Cardiac muscle cell (in vitro differentiated cells and primary cell): Measurements from ENCODE around the gene AP1S2. TPM values are rescaled to one million over a fixed set of nuclear protein-coding genes. Genes with fewer than 3 reads are reported as not detected.

Experiments used
- DNase-seq, 2 donors: peaks; one replicate each; pipeline versions ENCODE4 v3.0.0 to v3.0.0-alpha.2; 2010 to 2017; ENCODE audit warnings: low read depth in 1 of 2, low spot score in 1 of 2
- H3K27ac ChIP-seq: fragments of 200-600 bp; sonication (generic); 2 replicates; pipeline ENCODE4 v1.5.1; 2016
- H3K27me3 ChIP-seq: fragments of 200-600 bp; sonication (generic); 2 replicates; pipeline ENCODE4 v1.6.0; 2016; ENCODE audit warnings: control low read depth
- H3K36me3 ChIP-seq: fragments of 200-600 bp; sonication (generic); 2 replicates; pipeline ENCODE4 v1.5.1; 2016; ENCODE audit warnings: control low read depth
- H3K4me1 ChIP-seq: fragments of 200-600 bp; sonication (generic); 2 replicates; pipeline ENCODE4 v1.8.1; 2017; ENCODE audit warnings: low read depth, mild to moderate bottlenecking, mixed run types
- H3K4me3 ChIP-seq: fragments of 200-600 bp; sonication (generic); 2 replicates; pipeline ENCODE4 v1.5.1; 2016; ENCODE audit warnings: mild to moderate bottlenecking
- H3K9me3 ChIP-seq: fragments of 200-600 bp; sonication (generic); 2 replicates; pipeline ENCODE4 v1.5.1; 2017; ENCODE audit warnings: low read depth, mild to moderate bottlenecking, control low read depth
- CTCF ChIP-seq: IDR thresholded peaks from 2 replicates; pipeline ENCODE4 v1.5.1; 2012; ENCODE audit warnings: low read depth, mild to moderate bottlenecking, low read length
- polyA plus RNA-seq: library from polyadenylated mRNA; unstranded; fragments of >200 nt; fragmentation: Nextera tagmentation; extraction: Ambion mirVana; gene quantifications from 2 replicates; pipeline ENCODE4 v1.2.1, GENCODE V29; 2016
- total RNA-seq: library from RNA; depleted of rRNA; stranded (reverse); fragments of >200 nt; gene quantifications from 2 replicates; pipeline ENCODE4 v1.2.3, GENCODE V29; 2016

Gene AP1S2
- total and polyA plus RNA-seq, 2 experiments from 2014 or later = 132 to 177 TPM

DNA sequence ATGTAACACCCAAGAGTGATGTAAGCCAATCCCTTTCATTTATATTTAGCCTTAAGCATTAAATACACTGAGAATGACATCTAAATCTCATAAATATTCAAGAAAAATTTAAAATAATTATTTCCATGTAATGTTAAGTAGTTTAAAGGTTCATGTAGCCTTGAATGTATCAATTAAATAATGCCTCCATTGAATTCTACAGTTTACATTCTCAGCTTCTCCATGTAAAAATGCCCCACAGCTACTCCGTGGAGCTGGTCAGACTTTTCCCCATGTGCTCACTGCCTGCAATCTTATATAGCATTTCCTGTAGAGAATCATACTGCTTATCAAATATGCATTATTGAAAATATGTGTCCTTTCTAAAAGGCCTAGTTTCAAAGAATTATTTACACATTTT is 25.4 kb downstream of the AP1S2 start:
- no peak overlapping the region for H3K27ac ChIP-seq
- TF ChIP-seq CTCF = no peak

DNA sequence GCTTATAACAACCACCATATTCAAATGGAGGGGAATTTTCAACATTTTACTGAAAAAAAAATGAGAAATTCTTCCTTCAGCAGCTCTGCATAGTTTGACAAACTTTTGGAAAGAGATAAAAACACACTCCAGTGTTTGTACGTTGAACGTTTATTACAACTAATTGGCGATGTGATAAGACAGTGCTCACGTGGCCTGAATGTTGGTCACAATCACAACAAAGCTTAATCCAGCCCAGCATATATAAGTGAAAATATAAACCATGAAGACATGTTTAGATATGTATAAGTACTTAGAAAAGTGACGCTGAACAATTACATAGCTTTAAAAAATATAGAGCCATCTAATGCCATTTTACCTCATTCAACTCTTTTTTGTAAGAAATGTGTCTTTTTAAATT is 28.7 kb downstream of the AP1S2 start:
- H3K27me3 ChIP-seq = no peaks in the 10 kb centered on the region
- no peaks in the 10 kb centered on the region for H3K4me1 ChIP-seq
- peaks cover 5% of the 10 kb centered on the region for H3K36me3 ChIP-seq
- H3K4me3 ChIP-seq = no peak overlapping the region
- TF ChIP-seq CTCF = no peak
- H3K27ac ChIP-seq = peak overlapping the region; percentile 19
- no peaks in the 10 kb centered on the region for H3K9me3 ChIP-seq
- no peak for DNase-seq

More for the DNA sequence above, 25.4 kb downstream of the AP1S2 start:
- no peak for DNase-seq
- Histone ChIP-seq H3K4me1 (no peaks in the 10 kb centered on the region), H3K9me3 (no peaks in the 10 kb centered on the region), H3K27me3 (no peaks in the 10 kb centered on the region), H3K4me3 (no peak overlapping the region), H3K36me3 (peaks cover 5% of the 10 kb centered on the region)

- peaks cover 4% of the 10 kb centered on the region for H3K36me3 ChIP-seq
- no peak overlapping the region for H3K27ac ChIP-seq
- H3K9me3 ChIP-seq = no peaks in the 10 kb centered on the region
- no peak overlapping the region for H3K4me3 ChIP-seq
- peaks cover 3% of the 10 kb centered on the region for H3K4me1 ChIP-seq
- no peaks in the 10 kb centered on the region for H3K27me3 ChIP-seq
- DNase-seq = no peak
- TF ChIP-seq CTCF = no peak
Observed at GRCh38 chrX:15822922-15823321, 31.7 kb downstream of the AP1S2 start.

DNA sequence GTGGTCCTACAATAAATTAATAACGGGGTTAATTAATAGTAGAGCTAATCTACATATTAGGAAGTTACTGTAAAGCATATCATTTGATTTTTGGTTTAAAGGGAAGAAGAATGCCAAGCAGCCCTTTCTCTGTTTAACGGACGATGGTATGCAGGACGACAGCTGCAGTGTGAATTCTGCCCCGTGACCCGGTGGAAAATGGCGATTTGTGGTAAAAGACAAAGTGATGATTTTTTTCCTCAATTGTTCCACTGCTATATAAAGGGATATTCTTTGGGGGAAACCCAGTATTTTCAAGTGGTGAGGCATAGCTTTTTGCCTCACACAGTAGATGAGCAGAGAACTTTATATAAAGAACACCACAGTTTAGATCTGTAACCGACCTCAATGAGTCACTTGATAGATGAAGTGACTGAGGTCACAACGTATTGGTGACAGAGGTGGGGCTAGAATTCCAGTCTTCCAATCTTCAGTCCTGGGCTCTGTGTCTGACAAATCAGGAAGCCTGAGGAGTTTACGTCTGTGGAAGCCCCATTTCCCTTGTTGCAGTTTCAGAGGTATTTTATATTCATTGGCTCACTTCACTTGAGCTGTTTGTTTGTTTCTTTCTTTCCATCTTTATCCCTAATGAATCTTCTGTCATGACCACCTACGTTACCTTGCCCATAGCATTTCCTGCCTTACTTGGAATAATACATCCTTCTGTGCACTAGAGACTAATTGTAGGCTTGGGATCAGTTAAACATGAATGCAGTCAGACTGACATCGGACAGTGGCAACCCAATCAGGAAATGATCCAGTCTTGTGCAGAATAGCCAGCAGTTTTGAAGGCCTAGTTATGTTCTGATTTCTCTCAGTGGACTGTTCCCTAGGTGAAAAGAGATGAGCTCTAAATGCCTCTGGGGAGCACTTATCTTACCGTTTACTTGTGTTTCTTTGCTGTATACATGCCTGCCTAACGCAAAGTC is 34.2 kb downstream of the AP1S2 start:
- no peak overlapping the region for H3K4me3 ChIP-seq
- no peaks in the 10 kb centered on the region for H3K9me3 ChIP-seq
- H3K36me3 ChIP-seq = peaks cover 6% of the 10 kb centered on the region
- no peak for DNase-seq
- peaks cover 19% of the 10 kb centered on the region for H3K4me1 ChIP-seq
- H3K27me3 ChIP-seq = no peaks in the 10 kb centered on the region
- H3K27ac ChIP-seq = peak overlapping the region; percentile 66
- TF ChIP-seq CTCF = no peak

GRCh38 chrX:15816886-15817285 is 37.7 kb downstream of the AP1S2 start:
- DNase-seq = peak; percentile 31 to 74
- H3K4me3 ChIP-seq = no peak overlapping the region
- H3K4me1 ChIP-seq = peaks cover 19% of the 10 kb centered on the region
- H3K27ac ChIP-seq = peak overlapping the region; percentile 76
- no peak for TF ChIP-seq CTCF
- H3K9me3 ChIP-seq = no peaks in the 10 kb centered on the region
- peaks cover 6% of the 10 kb centered on the region for H3K36me3 ChIP-seq
- H3K27me3 ChIP-seq = no peaks in the 10 kb centered on the region
